HepG2 (cell line): ENCODE measurements around the gene UBE2R2. TPM values are rescaled to one million over a fixed set of nuclear protein-coding genes. Genes with fewer than 3 reads are reported as not detected.
A peak's percentile ranks its signal among the peaks of the same experiment; 100 is the strongest.

ENCODE experiments used
- ATAC-seq: fragments of 200-7000 bp; cut with Tn5 transposase; 3 replicates; pipeline ENCODE4 v1.9.1; 2020; ENCODE audit warnings: mild to moderate bottlenecking, moderate library complexity
- BruUV-seq: library from RNA; stranded (reverse); fragments of 400-500 nt; replicated peaks from 2 replicates; lab custom pipeline; 2021; lab: Mats Ljungman, UMichigan
- CTCF ChIA-PET: fragments of 300-600 bp; formaldehyde crosslinking; extraction: SDS; loops from one replicate; lab custom pipeline; 2021; ENCODE audit warnings: low total read pairs, inconsistent platforms, low intra/inter-chr PET ratio; lab: Yijun Ruan, JAX
- POLR2A ChIA-PET: fragments of 350-600 bp; sonication (Branson Sonifier 250); formaldehyde crosslinking; loops from one replicate; lab custom pipeline; 2020; ENCODE audit warnings: antibody characterized with exemption, inconsistent platforms; lab: Yijun Ruan, JAX
- DNase-seq: peaks from one replicate; pipeline ENCODE4 v3.0.0-alpha.2; 2015; ENCODE audit warnings: low spot score
- FAIRE-seq: peaks from 3 replicates; lab custom pipeline; 2011; peaks lifted over from hg19 to GRCh38; lab: Jason Lieb, UNC
- H2AFZ ChIP-seq: one replicate; pipeline ENCODE4 v1.6.1; 2011; ENCODE audit warnings: low read length, inconsistent platforms
- H3K27ac ChIP-seq: fragments of 300-600 bp; 3 replicates; pipeline ENCODE4 v1.8.0; 2011; ENCODE audit warnings: mixed run types, mild to moderate bottlenecking, mixed read lengths, low read length, inconsistent platforms; ENCODE audit not compliant: insufficient read depth; ENCODE audit errors: extremely low read length
- H3K27me3 ChIP-seq, 2 experiments: fragments of 200-600 bp in 1 of 2; 2 replicates in 1 of 2; 3 replicates in 1 of 2; pipeline versions ENCODE4 v1.6.0 to v1.8.0; 2011; ENCODE audit warnings: low read length in 2 of 2, mild to moderate bottlenecking in 2 of 2, moderate library complexity in 2 of 2, inconsistent platforms in 1 of 2; ENCODE audit not compliant: insufficient read depth in 2 of 2, control insufficient read depth in 1 of 2
- H3K36me3 ChIP-seq, 2 experiments: fragments of 200-600 bp in 1 of 2; replicated peaks in 1 of 2; 2 replicates in 1 of 2; 3 replicates in 1 of 2; pipeline versions ENCODE4 v1.5.1 to v1.8.0; 2011; ENCODE audit warnings: low read length in 2 of 2, inconsistent platforms in 1 of 2; ENCODE audit not compliant: insufficient read depth in 2 of 2, control insufficient read depth in 1 of 2
- H3K4me1 ChIP-seq: 2 replicates; pipeline ENCODE4 v1.5.1; 2012; ENCODE audit warnings: low read length, inconsistent platforms; ENCODE audit not compliant: insufficient read depth
- H3K4me2 ChIP-seq: 2 replicates; pipeline ENCODE4 v1.6.0; 2011; ENCODE audit warnings: low read depth, low read length, inconsistent platforms
- H3K4me3 ChIP-seq, 3 experiments: fragments of 200-600 bp in 1 of 3; sonication (generic), shearing (Covaris generic) in 1 of 3; replicated peaks in 1 of 3; 2 replicates each; pipeline ENCODE4 v1.5.1; 2011 to 2016; ENCODE audit warnings: low read length in 3 of 3, inconsistent platforms in 2 of 3, low read depth in 2 of 3, mild to moderate bottlenecking in 2 of 3, control low read depth in 1 of 3, mixed read lengths in 1 of 3; ENCODE audit not compliant: insufficient read depth in 1 of 3
- H3K79me2 ChIP-seq: one replicate; pipeline ENCODE4 v1.6.1; 2011; ENCODE audit warnings: low read length, inconsistent platforms; ENCODE audit not compliant: insufficient read depth
- H3K9ac ChIP-seq: 2 replicates; pipeline ENCODE4 v1.6.0; 2011; ENCODE audit warnings: mild to moderate bottlenecking, low read depth, low read length, inconsistent platforms; ENCODE audit not compliant: insufficient read depth
- H3K9me3 ChIP-seq: 2 replicates; pipeline ENCODE4 v1.5.1; 2012; ENCODE audit warnings: mild to moderate bottlenecking, low read length
- H4K20me1 ChIP-seq: 2 replicates; pipeline ENCODE4 v1.6.0; 2011; ENCODE audit warnings: inconsistent platforms, mild to moderate bottlenecking, low read length, moderate library complexity; ENCODE audit not compliant: insufficient read depth
- E2F5 ChIP-seq: sonication (generic); formaldehyde crosslinking; conservative IDR thresholded peaks from 2 replicates; pipeline ENCODE4 v1.4.0; 2020; ENCODE audit warnings: missing genetic modification reagents
- FOXK2 ChIP-seq: fragments of 450-650 bp; IDR thresholded peaks from 2 replicates; pipeline ENCODE4 v1.6.1; 2016
- PPARG ChIP-seq: conservative IDR thresholded peaks from 2 replicates; pipeline ENCODE4 v1.6.1; 2016; ENCODE audit warnings: missing biosample characterization, missing genetic modification reagents
- RBM22 ChIP-seq: fragments of 200-400 bp; formaldehyde crosslinking; optimal IDR thresholded peaks from 2 replicates; pipeline ENCODE3; 2017; ENCODE audit warnings: mild to moderate bottlenecking, low read length, moderate library complexity
- SALL2 ChIP-seq: sonication (generic); formaldehyde crosslinking; IDR thresholded peaks from 2 replicates; pipeline ENCODE4 v1.8.1; 2023; ENCODE audit warnings: mild to moderate bottlenecking, missing genetic modification reagents, inconsistent platforms
- SMAD9 ChIP-seq: sonication (generic); formaldehyde crosslinking; IDR thresholded peaks from 2 replicates; pipeline ENCODE4 v1.5.1; 2020; ENCODE audit warnings: mild to moderate bottlenecking, missing genetic modification reagents
- TBX2 ChIP-seq: sonication (generic); formaldehyde crosslinking; IDR thresholded peaks from 2 replicates; pipeline ENCODE4 v1.5.0; 2020; ENCODE audit warnings: missing genetic modification reagents, mild to moderate bottlenecking, borderline replicate concordance
- ZNF850 ChIP-seq: sonication (generic); formaldehyde crosslinking; conservative IDR thresholded peaks from 2 replicates; pipeline ENCODE4 v1.9.0; 2021; ENCODE audit warnings: mild to moderate bottlenecking, missing genetic modification reagents
- WGBS: methylation state at CpG from one replicate; pipeline ENCODE4 v1.1.6; 2017; ENCODE audit warnings: low lambda C conversion rate; 5-methylcytosine and 5-hydroxymethylcytosine counted together
- in situ Hi-C: cut with HindIII; loops from 2 replicates; pipeline ENCODE4 v1.10.0; 2017; ENCODE audit warnings: low pct_unique_long_range_greater_than_20kb; ENCODE audit not compliant: extremely low pct_ligation_motif_present
- intact Hi-C: fragments of 100-400 bp; cut with micrococcal nuclease; formaldehyde crosslinking; loops from one replicate; pipeline ENCODE4 v1.10.0; 2022; ENCODE audit not compliant: unreplicated experiment
- polyA plus RNA-seq, 8 experiments: library from polyadenylated mRNA; depleted of rRNA in 3 of 8; stranded (reverse) in 7 of 8; unstranded in 1 of 8; fragments of >200 nt; fragmentation: Illumina TruSeq in 4 of 8; extraction: Trizol in 4 of 8; gene quantifications; 2 replicates each; pipeline versions ENCODE4 v1.2.1 to v1.2.3, GENCODE V29; 2011 to 2016; ENCODE audit warnings: low read depth in 4 of 8, missing spikeins in 1 of 8, mixed read lengths in 1 of 8; ENCODE audit not compliant: insufficient read depth in 1 of 8
- total RNA-seq, 5 experiments: library from RNA; depleted of rRNA; stranded (reverse); fragments of >200 nt; fragmentation: Illumina TruSeq; extraction: Trizol; gene quantifications; 2 replicates each; pipeline ENCODE4 v1.2.3, GENCODE V29; 2016; ENCODE audit warnings: low read depth in 1 of 5

Gene UBE2R2
- total and polyA plus RNA-seq, 2 of the 13 experiments (the other 11 are each of a cell fraction or from before 2014, with no cell fraction given): 14.8 to 20.9 TPM

GRCh38 chr9:33924978-33925797 lies 108.2 kb downstream of the UBE2R2 start (continued):
- TF ChIP-seq E2F5 (CRISPR knock-in tag): no peak
- TF ChIP-seq PPARG (CRISPR knock-in tag): no peak
- no peak for TF ChIP-seq FOXK2
- TF ChIP-seq TBX2: 0 out of 2 replicates have a peak, but pooled peaks have one; percentile 17

- no peaks in the 10 kb centered on the region for H3K27me3 ChIP-seq
- FAIRE-seq (no peak), DNase-seq (no peak), ATAC-seq (no peak)
- ChIA-PET CTCF (no interaction called here), POLR2A (no interaction called here)
- H3K9me3 ChIP-seq: no peaks in the 10 kb centered on the region
- no peak overlapping the region for H3K4me2 ChIP-seq
- WGBS: 97% methylated on average over 13 of the region's 17 CpGs
- BruUV-seq: no TSS peak
- H3K36me3 ChIP-seq: peaks cover 67 to 90% of the 10 kb centered on the region in 2 experiments
- H4K20me1 ChIP-seq: no peaks in the 10 kb centered on the region
- TF ChIP-seq RBM22 (peak; percentile 32), SMAD9 (CRISPR knock-in tag) (no peak), SALL2 (CRISPR knock-in tag) (no peak), ZNF850 (no peak)
- no peak overlapping the region for H2AFZ ChIP-seq
- H3K4me1 ChIP-seq: peaks cover 18% of the 10 kb centered on the region
- H3K4me3 ChIP-seq: no peak overlapping the region
- no peak overlapping the region for H3K27ac ChIP-seq
- no peak overlapping the region for H3K9ac ChIP-seq
- intact Hi-C loops: no loop called here
- in situ Hi-C loops: no loop called here
- H3K79me2 ChIP-seq: no peaks in the 10 kb centered on the region
These were observed 110.0 kb downstream of the UBE2R2 start for GRCh38 chr9:33926746-33927485.
